ENCODE data around the gene CTNNA3. TPM values are rescaled to one million over a fixed set of nuclear protein-coding genes. Genes with fewer than 3 reads are reported as not detected.

CTNNA3 gene
- total RNA-seq, 1 experiment from 2014 or later: 0.85 TPM

GRCh38 chr10:66877361-66877760, 818.6 kb downstream of the CTNNA3 start:
- H3K9me3 ChIP-seq (ENCODE audit: control insufficient read depth, insufficient read depth, low read depth, low read length): 0 out of 2 replicates have a peak, but pooled peaks cover 6% of the 10 kb centered on the region
- CTCF ChIA-PET: no interaction called here
- POLR2A ChIA-PET: no interaction called here
- intact Hi-C loops (cut with micrococcal nuclease; ENCODE audit: unreplicated experiment) (no loop called here), in situ Hi-C loops (cut with HindIII; ENCODE audit: low pct_unique_long_range_greater_than_20kb, low sequenced_read_pairs) (no loop called here)
- H3K36me3 ChIP-seq (ENCODE audit: control insufficient read depth, insufficient read depth, low read length): no peaks in the 10 kb centered on the region
- BruUV-seq (replicated peaks): no TSS peak
- DNase-seq (ENCODE audit: low read depth, low spot score) (no peak), ATAC-seq (no peak)
- no peaks in the 10 kb centered on the region for H3K27me3 ChIP-seq (ENCODE audit: control insufficient read depth, insufficient read depth, low read length)
- TF ChIP-seq CTCF (IDR thresholded peaks at IDR 0.05) (no peak), POLR2AphosphoS5 (IDR thresholded peaks at IDR 0.05; ENCODE audit: low read depth, low read length) (no peak), SIN3A (IDR thresholded peaks at IDR 0.05; ENCODE audit: borderline replicate concordance, insufficient read depth, low read depth, low read length) (no peak), TCF7L2 (IDR thresholded peaks at IDR 0.05; ENCODE audit: low read depth, low read length) (no peak), REST (IDR thresholded peaks at IDR 0.05; ENCODE audit: insufficient read depth in 1 of 2, low read depth in 2 of 2, low read length in 1 of 2) (no peak)
- no peak overlapping the region for H3K4me3 ChIP-seq (ENCODE audit: low read depth in 2 of 2, low read length in 2 of 2)
- no peak overlapping the region for H3K27ac ChIP-seq (ENCODE audit: low read length)
- H3K4me1 ChIP-seq (ENCODE audit: control insufficient read depth, insufficient read depth, low read length): no peaks in the 10 kb centered on the region

- intact Hi-C loops (cut with micrococcal nuclease; ENCODE audit: unreplicated experiment) (no loop called here), in situ Hi-C loops (cut with HindIII; ENCODE audit: low pct_unique_long_range_greater_than_20kb, low sequenced_read_pairs) (no loop called here)
- Histone ChIP-seq H3K4me3 (ENCODE audit: low read depth in 2 of 2, low read length in 2 of 2) (no peak overlapping the region), H3K27ac (ENCODE audit: low read length) (no peak overlapping the region), H3K9me3 (ENCODE audit: control insufficient read depth, insufficient read depth, low read depth, low read length) (0 out of 2 replicates have a peak, but pooled peaks cover 3% of the 10 kb centered on the region), H3K27me3 (ENCODE audit: control insufficient read depth, insufficient read depth, low read length) (no peaks in the 10 kb centered on the region), H3K36me3 (ENCODE audit: control insufficient read depth, insufficient read depth, low read length) (no peaks in the 10 kb centered on the region), H3K4me1 (ENCODE audit: control insufficient read depth, insufficient read depth, low read length) (no peaks in the 10 kb centered on the region)
- ChIA-PET POLR2A (no interaction called here), CTCF (no interaction called here)
- no TSS peak for BruUV-seq (replicated peaks)
- DNase-seq (ENCODE audit: low read depth, low spot score) (no peak), ATAC-seq (no peak)
- TF ChIP-seq POLR2AphosphoS5 (IDR thresholded peaks at IDR 0.05; ENCODE audit: low read depth, low read length) (no peak), SIN3A (IDR thresholded peaks at IDR 0.05; ENCODE audit: borderline replicate concordance, insufficient read depth, low read depth, low read length) (no peak), CTCF (IDR thresholded peaks at IDR 0.05) (no peak), TCF7L2 (IDR thresholded peaks at IDR 0.05; ENCODE audit: low read depth, low read length) (no peak), REST (IDR thresholded peaks at IDR 0.05; ENCODE audit: insufficient read depth in 1 of 2, low read depth in 2 of 2, low read length in 1 of 2) (no peak)
These were observed 826.4 kb downstream of the CTNNA3 start for GRCh38 chr10:66869635-66870034.
